HG02852 (cell line): ENCODE measurements around the gene CDC20.
"Not testable (repeated sequence)": the region's sequence is repeated elsewhere in the genome, so short reads cannot be mapped to it uniquely, and the experiment has no call there.

Experiments used
- ATAC-seq: cut with Tn5 transposase; IDR thresholded peaks from one replicate; pipeline ENCODE4 v1.9.1; 2021; ENCODE audit warnings: mild to moderate bottlenecking, moderate library complexity; ENCODE audit not compliant: unreplicated experiment

The CDC20 gene

GRCh38 chr1:43377831-43378230 is 19.1 kb downstream of the CDC20 start:
- no peak for ATAC-seq

GRCh38 chr1:43379476-43379875 is 20.7 kb downstream of the CDC20 start:
- no peak for ATAC-seq

- no peak for ATAC-seq
These were observed 22.8 kb downstream of the CDC20 start for GRCh38 chr1:43381612-43382011.

GRCh38 chr1:43382027-43382779 is 23.4 kb downstream of the CDC20 start:
- ATAC-seq: no peak

GRCh38 chr1:43383449-43383848 is 24.7 kb downstream of the CDC20 start:
- no peak for ATAC-seq

GRCh38 chr1:43386676-43387075 is 27.9 kb downstream of the CDC20 start:
- ATAC-seq: no peak

- no peak for ATAC-seq
These were observed 29.3 kb downstream of the CDC20 start for GRCh38 chr1:43387976-43388599.

- ATAC-seq: no peak
These were observed 29.8 kb downstream of the CDC20 start for GRCh38 chr1:43388613-43389012.

GRCh38 chr1:43389326-43390313 is 30.8 kb downstream of the CDC20 start, which contains the start of the genes MED8 and SZT2:
TSS of gene MED8 (minus strand) at chr1:43389800. CDS start at chr1:43389764, 36 bp downstream.
TSS of gene SZT2 (plus strand) at chr1:43389899. CDS start at chr1:43389969, 70 bp downstream.
- ATAC-seq: peak; percentile 87

- no peak for ATAC-seq
These were observed 33.9 kb downstream of the CDC20 start for GRCh38 chr1:43392702-43393101.

GRCh38 chr1:43395523-43395922 is 36.7 kb downstream of the CDC20 start:
- ATAC-seq: no peak

GRCh38 chr1:43396059-43396458 is 37.3 kb downstream of the CDC20 start:
- ATAC-seq: no peak

- ATAC-seq: no peak
These were observed 39.4 kb downstream of the CDC20 start for GRCh38 chr1:43398227-43398626.

GRCh38 chr1:43400441-43400840 is 41.7 kb downstream of the CDC20 start:
- ATAC-seq: not testable (repeated sequence)

GRCh38 chr1:43402089-43402865 is 43.5 kb downstream of the CDC20 start:
- ATAC-seq: no peak

GRCh38 chr1:43404353-43404752 is 45.6 kb downstream of the CDC20 start:
- ATAC-seq: no peak

GRCh38 chr1:43405219-43405875 is 46.6 kb downstream of the CDC20 start:
- ATAC-seq: no peak

GRCh38 chr1:43405876-43406234 is 47.1 kb downstream of the CDC20 start:
- no peak for ATAC-seq

- ATAC-seq: no peak
These were observed 51.8 kb downstream of the CDC20 start for GRCh38 chr1:43410571-43410970.
